B cell (primary cell): ENCODE measurements around the gene ADAP1. TPM values are rescaled to one million over a fixed set of nuclear protein-coding genes. Genes with fewer than 3 reads are reported as not detected.

Experiments
- ATAC-seq: fragments of 200-7000 bp; cut with Tn5 transposase; one replicate; pipeline ENCODE4 v1.10.0; 2021; ENCODE audit warnings: low read depth, mild to moderate bottlenecking, moderate number of reproducible peaks, moderate library complexity
- CTCF ChIA-PET: fragments of 350-600 bp; sonication (Branson Sonifier 250); formaldehyde crosslinking; loops from one replicate; lab custom pipeline; 2021; ENCODE audit warnings: antibody characterized with exemption, inconsistent platforms; lab: Charles Lee
- POLR2A ChIA-PET: fragments of 350-600 bp; sonication (Branson Sonifier 250); formaldehyde crosslinking; loops from one replicate; lab custom pipeline; 2021; ENCODE audit warnings: antibody characterized with exemption; lab: Charles Lee
- DNase-seq: peaks from one replicate; pipeline ENCODE4 v3.0.0; 2013
- H2AFZ ChIP-seq: 2 replicates; pipeline ENCODE4 v1.6.1; 2012; ENCODE audit warnings: mild to moderate bottlenecking, low read depth, low read length; ENCODE audit not compliant: insufficient read depth, poor library complexity, severe bottlenecking
- H3K27ac ChIP-seq, 2 donors: 1 replicate in 1 of 2; 2 replicates in 1 of 2; pipeline ENCODE4 v1.5.1; 2012 to 2013; ENCODE audit warnings: low read length in 2 of 2, mild to moderate bottlenecking in 2 of 2, moderate library complexity in 1 of 2
- H3K27me3 ChIP-seq, 4 experiments: fragments of 200-600 bp in 1 of 4; sonication (generic) in 1 of 4; replicated peaks in 1 of 4; 1 replicate in 2 of 4; 2 replicates in 2 of 4; pipeline versions ENCODE4 v1.6.1 to v1.7.0; 2013 to 2016; ENCODE audit warnings: low read length in 3 of 4, mild to moderate bottlenecking in 2 of 4, mixed read lengths in 1 of 4, moderate library complexity in 1 of 4; ENCODE audit not compliant: insufficient read depth in 4 of 4, control insufficient read depth in 3 of 4; ENCODE audit errors: control extremely low read depth in 1 of 4
- H3K36me3 ChIP-seq, 2 experiments: replicated peaks in 1 of 2; 1 replicate in 1 of 2; 2 replicates in 1 of 2; pipeline versions ENCODE4 v1.6.1 to v1.7.1; 2013; ENCODE audit warnings: low read length in 1 of 2; ENCODE audit not compliant: insufficient read depth in 2 of 2, control insufficient read depth in 1 of 2; ENCODE audit errors: control extremely low read depth in 1 of 2, extremely low read depth in 1 of 2
- H3K4me1 ChIP-seq, 2 donors: fragments of 200-600 bp in 1 of 2; sonication (generic) in 1 of 2; 1 replicate in 1 of 2; 2 replicates in 1 of 2; pipeline versions ENCODE4 v1.5.1 to v1.6.1; 2013 to 2017; ENCODE audit warnings: low read length in 2 of 2; ENCODE audit not compliant: control insufficient read depth in 2 of 2, insufficient read depth in 2 of 2
- H3K4me2 ChIP-seq: replicated peaks from 2 replicates; pipeline ENCODE3; 2012; ENCODE audit warnings: mild to moderate bottlenecking, low read depth, low read length; ENCODE audit not compliant: poor library complexity, severe bottlenecking
- H3K4me3 ChIP-seq, 5 experiments: fragments of 200-600 bp in 1 of 5; sonication (generic) in 1 of 5; 1 replicate in 3 of 5; 2 replicates in 2 of 5; pipeline versions ENCODE4 v1.5.1 to v1.7.0; 2011 to 2016; ENCODE audit warnings: low read length in 4 of 5, mild to moderate bottlenecking in 4 of 5, low read depth in 2 of 5, control low read depth in 1 of 5, moderate library complexity in 1 of 5; ENCODE audit not compliant: insufficient read depth in 1 of 5; ENCODE audit errors: control extremely low read depth in 1 of 5, extremely low read depth in 1 of 5
- H3K79me2 ChIP-seq: fragments of 200-600 bp; sonication (generic); one replicate; pipeline ENCODE4 v1.6.0; 2016; ENCODE audit warnings: low read length; ENCODE audit not compliant: control insufficient read depth, insufficient read depth
- H3K9ac ChIP-seq: fragments of 200-600 bp; sonication (generic); 2 replicates; pipeline ENCODE4 v1.6.1; 2017; ENCODE audit warnings: mild to moderate bottlenecking, low read length, moderate library complexity
- H3K9me3 ChIP-seq, 3 donors: one replicate each; pipeline versions ENCODE4 v1.6.1 to v1.7.1; 2013; ENCODE audit warnings: low read length in 2 of 3; ENCODE audit not compliant: control insufficient read depth in 2 of 3, insufficient read depth in 1 of 3; ENCODE audit errors: control extremely low read depth in 1 of 3
- H4K20me1 ChIP-seq: 2 replicates; pipeline ENCODE4 v1.6.0; 2012; ENCODE audit warnings: mild to moderate bottlenecking, low read length; ENCODE audit not compliant: insufficient read depth, control insufficient read depth, poor library complexity, severe bottlenecking
- H3K27ac Mint-ChIP-seq: one replicate; pipeline ENCODE4 v1.8.0; 2021; ENCODE audit warnings: mixed read lengths
- H3K27me3 Mint-ChIP-seq: one replicate; pipeline ENCODE4 v1.8.0; 2021; ENCODE audit warnings: mixed read lengths
- H3K4me1 Mint-ChIP-seq: one replicate; pipeline ENCODE4 v1.8.0; 2021; ENCODE audit warnings: mixed read lengths
- H3K4me3 Mint-ChIP-seq: one replicate; pipeline ENCODE4 v1.8.0; 2021; ENCODE audit warnings: mixed read lengths
- H3K9me3 Mint-ChIP-seq: one replicate; pipeline ENCODE4 v1.8.0; 2022; ENCODE audit warnings: mixed read lengths; ENCODE audit not compliant: insufficient read depth
- CTCF ChIP-seq: fragments of 200-600 bp; IDR thresholded peaks from one replicate; pipeline ENCODE4 v1.8.0; 2022; ENCODE audit warnings: antibody characterized with exemption, mild to moderate bottlenecking
- EZH2 ChIP-seq: IDR thresholded peaks from 2 replicates; pipeline ENCODE4 v1.6.1; 2012; ENCODE audit warnings: borderline replicate concordance, low read depth, mild to moderate bottlenecking, moderate library complexity, low read length; ENCODE audit not compliant: insufficient read depth, poor library complexity, severe bottlenecking
- WGBS: methylation state at CpG from one replicate; pipeline ENCODE4 v1.1.5; 2013; ENCODE audit warnings: missing lambda C conversion rate; ENCODE audit not compliant: insufficient coverage; 5-methylcytosine and 5-hydroxymethylcytosine counted together
- intact Hi-C: fragments of 100-400 bp; cut with micrococcal nuclease; formaldehyde crosslinking; loops from one replicate; pipeline ENCODE4 v1.10.0; 2022
- polyA plus RNA-seq: library from polyadenylated mRNA; depleted of rRNA; stranded (reverse); fragments of >200 nt; gene quantifications from 2 replicates; pipeline ENCODE4 v1.2.3, GENCODE V29; 2012
- total RNA-seq, 2 donors: library from RNA; stranded (reverse); fragments of 120-200 nt in 1 of 2; gene quantifications; 1 replicate in 1 of 2; 2 replicates in 1 of 2; pipeline versions ENCODE4 v1.2.3 to v1.2.4, GENCODE V29; 2013 to 2022

Gene ADAP1
- total and polyA plus RNA-seq, 2 donors (not counting 1 experiment from before 2014, with no cell fraction given) = 10.8 to 12.9 TPM

DNA sequence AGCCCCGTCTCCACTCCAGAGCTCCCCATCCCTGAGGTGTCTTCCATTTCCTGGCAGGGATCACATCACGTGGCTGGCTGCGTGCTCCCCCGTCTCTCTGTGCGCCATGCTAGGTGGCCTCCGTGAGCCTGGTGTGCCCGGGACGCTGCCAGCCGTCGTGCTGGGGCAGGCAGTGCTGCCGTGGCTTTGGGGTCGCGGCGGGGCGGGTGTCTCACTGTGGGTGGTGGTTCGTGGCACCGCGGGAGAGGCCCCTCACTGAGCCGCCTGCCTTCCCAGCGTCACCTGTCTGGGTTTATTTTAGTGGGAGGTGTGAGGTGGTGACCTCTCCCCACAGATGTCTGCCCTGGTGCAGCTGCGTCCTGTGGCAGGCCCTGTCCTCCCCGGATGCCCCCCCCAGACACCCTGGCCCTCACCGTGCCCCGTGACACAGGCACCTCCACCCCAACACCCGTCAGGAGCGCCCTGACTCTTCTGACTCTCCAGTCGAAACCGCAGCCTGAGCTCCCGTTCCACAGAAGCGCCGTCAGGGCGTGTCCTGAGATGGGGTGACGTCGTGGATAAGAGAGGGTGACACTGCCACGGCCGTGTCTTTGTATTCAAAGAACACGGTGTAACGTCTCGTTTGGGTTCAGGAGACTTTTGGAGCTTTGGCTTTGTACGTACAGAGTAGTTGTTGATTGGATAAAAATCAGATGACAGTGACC is 60.2 kb downstream of the ADAP1 start:
- H3K27ac Mint-ChIP-seq = no peak overlapping the region
- ATAC-seq = no peak

More for the DNA sequence above, 60.2 kb downstream of the ADAP1 start:
- H3K4me2 ChIP-seq = no peak overlapping the region
- H3K27ac ChIP-seq = no peak overlapping the region
- H3K27me3 ChIP-seq = no peaks in the 10 kb centered on the region
- no peaks in the 10 kb centered on the region for H3K4me1 ChIP-seq
- CTCF ChIA-PET = no interaction called here
- POLR2A ChIA-PET = interaction anchor here (0.5 kb wide), 1 partner anchor 149 kb away, joined by 3 read pairs; no protein-coding TSS in a partner anchor
- H3K79me2 ChIP-seq = peaks cover 3% of the 10 kb centered on the region
- no peak overlapping the region for H2AFZ ChIP-seq
- WGBS = 99% methylated on average over 34 of the region's 40 CpGs
- H3K4me3 ChIP-seq = no peak overlapping the region
- DNase-seq = no peak
- no peak overlapping the region for H3K9ac ChIP-seq
- H3K4me3 Mint-ChIP-seq = no peak overlapping the region
- H3K4me1 Mint-ChIP-seq = no peaks in the 10 kb centered on the region
- H4K20me1 ChIP-seq = peaks cover 39% of the 10 kb centered on the region
- peaks cover 0 to 63% of the 10 kb centered on the region in 2 experiments for H3K36me3 ChIP-seq
- TF ChIP-seq CTCF = no peak
- no peak for TF ChIP-seq EZH2
- H3K9me3 ChIP-seq = no peaks in the 10 kb centered on the region
- H3K27me3 Mint-ChIP-seq = no peaks in the 10 kb centered on the region
- no peaks in the 10 kb centered on the region for H3K9me3 Mint-ChIP-seq
- intact Hi-C loops = no loop called here
